ENCODE results near the gene SEPTIN11. TPM values are rescaled to one million over a fixed set of nuclear protein-coding genes. Genes with fewer than 3 reads are reported as not detected.

The SEPTIN11 gene
- total RNA-seq, 1 donor: 473 TPM

DNA sequence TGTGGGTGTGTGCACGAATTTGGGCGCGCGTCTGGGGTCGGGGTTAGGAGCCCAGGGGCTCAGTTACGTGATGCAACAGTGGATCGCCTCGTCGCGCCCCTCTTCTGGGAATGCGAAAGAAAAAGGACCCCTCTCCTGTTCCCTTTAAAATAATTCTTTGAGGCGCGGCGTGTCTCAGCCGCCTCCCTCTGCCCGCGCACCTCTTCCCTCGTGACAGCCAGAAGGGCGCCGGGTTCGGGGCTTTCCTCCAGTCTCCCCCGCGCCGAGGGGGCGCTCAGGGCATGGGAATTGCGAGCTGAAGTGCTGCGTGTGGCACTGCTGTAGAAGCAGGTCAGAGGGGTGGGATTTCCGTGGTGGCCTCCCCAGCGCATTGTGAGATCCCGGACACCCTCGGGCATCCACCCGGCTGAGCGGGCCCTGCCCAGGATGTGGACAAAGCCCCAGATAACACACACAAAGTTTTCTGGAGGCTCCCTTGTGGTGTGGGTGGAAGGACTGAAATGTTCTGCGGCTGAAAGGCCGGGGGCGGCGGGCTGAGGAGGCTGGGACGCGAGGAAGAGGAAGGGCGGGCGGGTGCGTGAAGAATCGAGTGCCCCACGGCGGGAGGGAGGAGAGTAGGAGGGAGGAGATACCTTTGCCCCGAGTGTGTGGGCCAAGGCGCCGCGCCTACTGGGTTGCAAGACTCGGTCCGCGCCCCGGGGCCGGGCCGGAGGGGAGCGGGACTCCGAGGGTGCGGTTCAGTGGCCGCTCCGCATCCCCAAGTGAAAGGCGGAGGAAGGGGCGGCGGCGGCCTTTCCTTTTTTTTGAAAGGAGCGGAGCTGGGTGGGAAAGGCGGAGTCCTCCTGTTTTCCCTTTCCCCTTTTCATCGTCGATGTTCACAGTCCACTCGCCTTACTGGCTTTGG lies 752 bp downstream of the SEPTIN11 start:
- peak; percentile 83 for DNase-seq (ENCODE audit: insufficient read length, low spot score, missing footprints)
- Histone ChIP-seq H3K27ac (ENCODE audit: low read depth, low read length) (peak overlapping the region; percentile 87), H3K4me2 (ENCODE audit: insufficient read depth, low read length) (peak overlapping the region; percentile 96), H3K4me3 (ENCODE audit: insufficient read depth, low read length) (peak overlapping the region; percentile 99), H3K36me3 (ENCODE audit: insufficient read depth, low read length) (peaks cover 11% of the 10 kb centered on the region), H3K27me3 (ENCODE audit: insufficient read depth, low read length) (no peaks in the 10 kb centered on the region), H2AFZ (ENCODE audit: low read length) (peak overlapping the region; percentile 8), H3K9me3 (ENCODE audit: low read depth, low read length) (no peaks in the 10 kb centered on the region), H3K79me2 (ENCODE audit: insufficient read depth, low read length) (peaks cover 89% of the 10 kb centered on the region), H3K4me1 (ENCODE audit: insufficient read depth, low read length) (peaks cover 55% of the 10 kb centered on the region), H4K20me1 (ENCODE audit: insufficient read depth, low read length) (peaks cover 55% of the 10 kb centered on the region)
- TF ChIP-seq, protein P1, sequence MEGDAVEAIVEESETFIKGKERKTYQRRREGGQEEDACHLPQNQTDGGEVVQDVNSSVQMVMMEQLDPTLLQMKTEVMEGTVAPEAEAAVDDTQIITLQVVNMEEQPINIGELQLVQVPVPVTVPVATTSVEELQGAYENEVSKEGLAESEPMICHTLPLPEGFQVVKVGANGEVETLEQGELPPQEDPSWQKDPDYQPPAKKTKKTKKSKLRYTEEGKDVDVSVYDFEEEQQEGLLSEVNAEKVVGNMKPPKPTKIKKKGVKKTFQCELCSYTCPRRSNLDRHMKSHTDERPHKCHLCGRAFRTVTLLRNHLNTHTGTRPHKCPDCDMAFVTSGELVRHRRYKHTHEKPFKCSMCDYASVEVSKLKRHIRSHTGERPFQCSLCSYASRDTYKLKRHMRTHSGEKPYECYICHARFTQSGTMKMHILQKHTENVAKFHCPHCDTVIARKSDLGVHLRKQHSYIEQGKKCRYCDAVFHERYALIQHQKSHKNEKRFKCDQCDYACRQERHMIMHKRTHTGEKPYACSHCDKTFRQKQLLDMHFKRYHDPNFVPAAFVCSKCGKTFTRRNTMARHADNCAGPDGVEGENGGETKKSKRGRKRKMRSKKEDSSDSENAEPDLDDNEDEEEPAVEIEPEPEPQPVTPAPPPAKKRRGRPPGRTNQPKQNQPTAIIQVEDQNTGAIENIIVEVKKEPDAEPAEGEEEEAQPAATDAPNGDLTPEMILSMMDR (IDR thresholded peaks at IDR 0.05; ENCODE audit: extremely low read depth, low read depth, low read length): no peak

DNA sequence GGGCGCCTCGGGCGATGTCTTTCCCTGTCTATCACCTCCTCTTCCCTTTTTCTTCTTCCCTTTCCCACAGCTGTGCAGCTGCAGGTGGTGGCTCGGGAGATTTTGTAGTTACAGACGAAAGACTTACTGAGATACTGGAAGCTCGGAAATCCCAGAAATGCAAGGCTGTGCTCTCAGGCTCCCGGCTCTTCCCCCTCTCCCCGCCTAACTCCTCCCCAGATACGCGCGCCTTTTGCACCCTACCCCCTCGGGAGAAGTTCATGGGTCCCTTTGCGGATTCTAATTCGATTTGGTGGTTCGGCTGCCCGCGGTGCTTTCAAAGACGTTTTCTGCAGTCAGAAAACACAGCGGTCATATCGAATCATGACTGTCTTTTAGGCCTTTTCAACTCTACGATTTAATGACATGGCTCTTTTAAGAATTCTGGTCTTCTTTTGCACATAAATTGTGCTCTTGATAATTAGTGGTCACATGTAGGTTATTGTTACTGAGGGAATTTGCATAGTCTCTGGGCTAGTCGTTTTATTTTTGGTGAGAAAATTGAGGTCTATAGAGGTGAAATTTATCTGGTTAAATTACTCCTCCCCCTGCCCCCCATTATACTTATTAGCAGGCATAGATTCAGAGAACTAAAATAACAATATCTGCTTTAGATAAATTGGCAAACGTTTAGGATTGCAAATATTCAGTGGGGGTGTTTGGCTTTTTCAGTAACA lies 1.6 kb downstream of the SEPTIN11 start:
- TF ChIP-seq, protein P1 (IDR thresholded peaks at IDR 0.05; ENCODE audit: extremely low read depth, low read depth, low read length): no peak
- no peak overlapping the region for H2AFZ ChIP-seq (ENCODE audit: low read length)

DNA sequence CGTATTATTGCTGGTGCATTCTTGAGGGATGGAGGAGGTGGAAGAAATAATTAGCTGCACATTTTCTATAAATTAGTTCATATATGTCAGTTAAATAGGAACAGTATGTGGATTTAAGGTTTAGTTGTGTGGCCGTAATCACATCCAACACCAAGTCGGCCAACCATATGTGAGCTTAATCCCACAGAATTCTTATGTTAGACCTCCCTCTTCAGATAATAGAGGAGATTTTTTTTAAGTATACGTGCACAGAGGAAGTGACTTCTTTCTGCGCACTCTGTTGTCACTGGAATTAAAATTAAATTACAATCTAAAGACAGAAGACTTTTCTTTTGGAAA lies 2.1 kb downstream of the SEPTIN11 start:
- H2AFZ ChIP-seq (ENCODE audit: low read length): no peak overlapping the region
- no peak for DNase-seq (ENCODE audit: insufficient read length, low spot score, missing footprints)
- TF ChIP-seq, protein P1 (IDR thresholded peaks at IDR 0.05; ENCODE audit: extremely low read depth, low read depth, low read length): no peak
- H3K27me3 ChIP-seq (ENCODE audit: insufficient read depth, low read length): no peaks in the 10 kb centered on the region
- H3K4me3 ChIP-seq (ENCODE audit: insufficient read depth, low read length): peak overlapping the region; percentile 99
- H3K4me1 ChIP-seq (ENCODE audit: insufficient read depth, low read length): peaks cover 54% of the 10 kb centered on the region
- peaks cover 97% of the 10 kb centered on the region for H3K79me2 ChIP-seq (ENCODE audit: insufficient read depth, low read length)
- peak overlapping the region; percentile 87 for H3K27ac ChIP-seq (ENCODE audit: low read depth, low read length)
- H4K20me1 ChIP-seq (ENCODE audit: insufficient read depth, low read length): peaks cover 66% of the 10 kb centered on the region
- H3K36me3 ChIP-seq (ENCODE audit: insufficient read depth, low read length): peaks cover 17% of the 10 kb centered on the region
- peak overlapping the region; percentile 96 for H3K4me2 ChIP-seq (ENCODE audit: insufficient read depth, low read length)
- H3K9me3 ChIP-seq (ENCODE audit: low read depth, low read length): no peaks in the 10 kb centered on the region

More for the DNA sequence above, 1.6 kb downstream of the SEPTIN11 start:
- Histone ChIP-seq H3K4me1 (ENCODE audit: insufficient read depth, low read length) (peaks cover 56% of the 10 kb centered on the region), H3K27ac (ENCODE audit: low read depth, low read length) (peak overlapping the region; percentile 87), H4K20me1 (ENCODE audit: insufficient read depth, low read length) (peaks cover 60% of the 10 kb centered on the region), H3K27me3 (ENCODE audit: insufficient read depth, low read length) (no peaks in the 10 kb centered on the region), H3K36me3 (ENCODE audit: insufficient read depth, low read length) (peaks cover 17% of the 10 kb centered on the region), H3K79me2 (ENCODE audit: insufficient read depth, low read length) (peaks cover 97% of the 10 kb centered on the region), H3K9me3 (ENCODE audit: low read depth, low read length) (no peaks in the 10 kb centered on the region), H3K4me3 (ENCODE audit: insufficient read depth, low read length) (peak overlapping the region; percentile 99), H3K4me2 (ENCODE audit: insufficient read depth, low read length) (peak overlapping the region; percentile 96)
- DNase-seq (ENCODE audit: insufficient read length, low spot score, missing footprints): peak; percentile 84

DNA sequence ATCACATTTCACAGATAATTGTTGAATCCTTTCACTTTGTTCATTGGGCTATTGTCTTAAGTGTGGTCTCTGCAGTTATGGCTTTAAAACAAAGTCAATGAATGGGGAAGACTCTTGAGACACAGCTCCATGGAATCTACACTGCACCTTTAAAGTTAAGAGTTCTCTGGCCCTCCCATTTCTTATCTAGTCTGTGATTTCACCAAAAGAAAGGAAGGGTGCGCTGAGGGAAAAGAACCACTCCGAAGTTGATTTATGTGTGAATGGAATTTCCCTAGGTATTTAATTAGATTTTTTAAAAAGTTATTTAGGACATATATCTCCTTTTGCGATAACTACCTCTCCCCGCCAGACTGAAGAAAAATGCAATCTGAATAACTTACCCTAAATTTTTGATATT lies 2.5 kb downstream of the SEPTIN11 start:
- peaks cover 50% of the 10 kb centered on the region for H3K4me1 ChIP-seq (ENCODE audit: insufficient read depth, low read length)
- peaks cover 97% of the 10 kb centered on the region for H3K79me2 ChIP-seq (ENCODE audit: insufficient read depth, low read length)
- no peak for DNase-seq (ENCODE audit: insufficient read length, low spot score, missing footprints)
- peaks cover 17% of the 10 kb centered on the region for H3K36me3 ChIP-seq (ENCODE audit: insufficient read depth, low read length)
- no peaks in the 10 kb centered on the region for H3K9me3 ChIP-seq (ENCODE audit: low read depth, low read length)
- H2AFZ ChIP-seq (ENCODE audit: low read length): no peak overlapping the region
- H3K4me2 ChIP-seq (ENCODE audit: insufficient read depth, low read length): peak overlapping the region; percentile 96
- peak overlapping the region; percentile 99 for H3K4me3 ChIP-seq (ENCODE audit: insufficient read depth, low read length)
- peak overlapping the region; percentile 87 for H3K27ac ChIP-seq (ENCODE audit: low read depth, low read length)
- H3K27me3 ChIP-seq (ENCODE audit: insufficient read depth, low read length): no peaks in the 10 kb centered on the region
- TF ChIP-seq, protein P1 (IDR thresholded peaks at IDR 0.05; ENCODE audit: extremely low read depth, low read depth, low read length): no peak
- peaks cover 67% of the 10 kb centered on the region for H4K20me1 ChIP-seq (ENCODE audit: insufficient read depth, low read length)

All from osteoblast (primary cell).